HL-60/S4 (cell line): ENCODE measurements around the gene PTPRO.

Source experiments
- in situ Hi-C: fragments of 300-500 bp; cut with MboI; formaldehyde crosslinking; loops from 2 replicates; pipeline ENCODE4 v1.14.3; 2022; ENCODE audit warnings: low sequenced_read_pairs

PTPRO gene

DNA sequence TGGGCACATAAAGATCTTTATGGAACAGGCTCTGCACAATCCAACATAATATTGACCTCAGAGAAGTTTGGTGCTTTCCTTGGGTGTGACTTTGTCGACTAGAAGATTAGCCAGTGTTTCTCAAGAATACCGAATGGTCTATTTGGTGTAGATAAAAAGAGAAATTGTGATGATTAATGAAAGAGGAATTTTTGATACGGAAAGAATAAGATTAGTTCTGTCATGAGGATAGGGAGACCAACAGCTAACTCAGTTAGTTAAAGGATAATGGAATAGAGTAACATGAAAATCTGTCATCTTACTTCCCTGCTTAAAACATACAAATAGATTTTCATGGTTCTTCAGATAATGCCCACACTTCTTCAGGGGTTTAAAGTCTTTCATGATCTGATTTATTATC is 24.2 kb downstream of the PTPRO start:
- in situ Hi-C loops = no loop called here

DNA sequence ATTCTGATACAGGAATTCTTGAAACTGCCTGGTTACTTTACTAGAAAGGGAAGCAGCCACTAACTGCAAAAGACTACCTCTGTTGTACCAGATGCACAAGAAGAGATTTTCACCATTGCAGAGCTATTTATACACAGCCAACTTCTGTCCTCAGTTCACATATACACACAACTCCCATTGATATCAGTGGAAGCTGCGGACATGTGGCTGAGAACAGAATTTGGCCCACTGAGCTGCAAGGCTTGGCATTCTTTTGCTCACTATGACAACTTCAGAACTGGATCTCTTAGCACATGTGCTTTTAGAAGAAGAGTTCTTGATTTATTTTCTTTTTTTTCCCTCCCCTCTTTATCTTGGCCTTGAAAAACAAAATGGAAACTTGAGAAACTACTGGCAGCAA is 28.3 kb downstream of the PTPRO start:
- in situ Hi-C loops = no loop called here

DNA sequence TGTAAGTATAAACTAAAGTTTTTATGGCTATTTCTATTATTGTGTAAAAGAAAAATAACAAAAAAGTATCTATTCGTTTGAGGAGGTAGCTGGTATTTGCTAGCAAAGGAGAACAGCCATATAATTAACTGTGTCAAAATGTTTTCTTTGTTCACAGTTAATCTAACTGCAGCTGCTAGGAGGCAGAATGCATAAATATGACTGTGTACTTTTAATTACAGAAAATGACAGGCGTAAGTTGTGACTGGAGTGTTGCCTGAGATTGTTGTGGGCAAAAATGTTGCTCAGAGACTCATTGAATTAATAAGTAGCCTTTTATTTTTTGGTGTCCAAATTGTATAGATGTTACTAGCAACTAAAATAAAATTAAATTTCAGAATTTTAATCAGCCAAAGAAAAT is 33.5 kb downstream of the PTPRO start:
- in situ Hi-C loops = no loop called here

- in situ Hi-C loops = no loop called here
Measured at GRCh38 chr12:15356951-15357364, 34.6 kb downstream of the PTPRO start.

DNA sequence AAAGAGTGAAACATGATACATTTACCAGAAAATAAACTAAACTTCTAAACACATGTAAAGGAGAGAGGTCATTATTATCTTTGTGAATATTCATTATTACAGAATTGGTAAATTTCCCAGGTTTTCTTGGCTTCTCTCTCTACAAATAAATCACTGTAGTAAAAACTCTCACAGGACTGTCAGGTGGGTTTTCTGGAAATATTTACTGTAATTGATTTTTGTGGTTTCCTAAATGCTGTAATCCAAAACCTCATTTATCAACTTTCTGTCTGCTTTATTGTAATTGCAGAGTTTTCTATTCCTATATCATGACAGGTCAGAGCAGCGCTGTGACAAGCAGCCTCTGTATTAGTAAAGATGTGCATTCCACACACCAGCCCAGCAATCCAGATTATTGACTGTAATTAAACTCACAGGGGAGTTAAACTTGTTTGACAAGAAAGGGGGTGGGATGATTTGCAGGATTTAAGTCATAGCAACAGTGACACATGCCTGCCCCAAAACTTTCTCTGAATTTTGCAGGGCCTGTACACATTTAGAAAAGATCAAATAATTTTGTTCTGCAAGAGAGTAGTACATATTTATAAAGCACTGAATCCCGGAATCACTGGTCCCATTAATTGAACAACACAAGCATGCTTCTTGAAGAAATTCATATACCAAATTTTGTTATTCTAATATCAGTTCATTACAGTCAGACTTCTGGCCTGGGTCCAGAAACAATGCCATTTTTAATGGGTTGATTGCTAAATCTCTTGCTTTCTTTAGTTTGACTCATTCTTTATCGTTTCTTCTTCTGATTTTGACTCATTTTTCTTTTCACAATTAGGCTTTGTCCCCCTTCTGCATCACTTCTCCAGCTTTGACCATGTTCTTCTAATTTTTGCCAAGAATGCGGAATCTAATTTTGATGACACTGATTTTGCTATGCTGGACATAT is 42.2 kb downstream of the PTPRO start:
- in situ Hi-C loops = no loop called here

DNA sequence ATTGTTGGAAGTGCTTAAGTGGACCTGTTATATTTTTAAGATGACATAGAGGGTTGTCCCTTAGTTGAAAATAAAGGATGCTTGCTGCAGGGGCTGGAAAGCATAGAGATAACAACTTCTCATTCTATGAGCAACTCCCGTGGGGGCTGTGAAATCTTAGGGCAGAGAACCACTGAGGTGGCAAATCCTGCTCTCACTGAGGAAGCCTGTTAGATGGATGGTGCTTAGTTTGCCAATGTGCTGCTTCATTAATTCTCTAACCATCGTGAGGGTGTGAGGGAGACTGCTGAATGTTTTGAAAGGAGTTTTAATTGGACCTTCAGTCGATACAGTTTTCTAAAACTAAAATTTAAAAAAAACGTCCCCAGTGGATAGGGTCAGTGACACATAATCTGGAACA is 46.5 kb downstream of the PTPRO start:
- in situ Hi-C loops = no loop called here

GRCh38 chr12:15372352-15372751 is 50.0 kb downstream of the PTPRO start:
- in situ Hi-C loops = no loop called here

GRCh38 chr12:15387772-15388171 is 65.5 kb downstream of the PTPRO start:
- in situ Hi-C loops = no loop called here

DNA sequence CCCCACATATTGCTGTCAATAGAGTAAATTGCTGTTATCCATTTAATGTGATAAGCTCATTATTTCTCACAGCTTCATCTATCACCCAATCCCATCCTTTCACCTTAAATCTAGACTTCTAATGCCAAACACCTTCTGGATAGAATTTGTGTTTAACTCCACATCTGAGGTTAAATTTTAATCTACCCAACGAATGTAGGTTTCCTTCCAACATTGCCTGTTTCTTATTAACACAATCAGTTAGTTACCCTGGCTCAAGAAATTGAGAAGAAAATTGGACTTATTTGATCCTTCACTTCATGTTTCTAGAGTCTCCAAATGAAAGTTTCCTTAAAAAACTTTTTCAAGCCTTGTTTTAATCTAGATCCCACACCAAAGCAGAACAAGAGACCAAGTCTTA is 67.3 kb downstream of the PTPRO start:
- in situ Hi-C loops = no loop called here

GRCh38 chr12:15393037-15393436 is 70.7 kb downstream of the PTPRO start:
- in situ Hi-C loops = no loop called here

DNA sequence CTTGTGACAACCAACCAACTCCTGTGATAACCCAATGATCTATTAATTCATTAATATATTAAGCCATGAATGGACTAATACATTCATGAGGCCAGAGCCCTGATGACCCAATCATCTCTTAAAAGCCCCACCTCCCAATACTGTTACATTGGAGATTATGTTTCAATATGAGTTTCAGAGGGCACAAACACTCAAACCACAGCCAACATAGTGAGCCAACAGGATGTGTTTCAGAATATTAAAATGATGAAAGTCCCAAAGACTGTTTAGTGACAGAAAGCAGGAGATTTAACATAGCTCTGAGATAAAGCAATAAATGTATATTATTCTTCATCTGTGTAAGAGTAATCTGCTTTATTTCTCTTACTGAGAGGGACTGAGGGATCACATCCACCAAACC is 71.7 kb downstream of the PTPRO start:
- in situ Hi-C loops = no loop called here

DNA sequence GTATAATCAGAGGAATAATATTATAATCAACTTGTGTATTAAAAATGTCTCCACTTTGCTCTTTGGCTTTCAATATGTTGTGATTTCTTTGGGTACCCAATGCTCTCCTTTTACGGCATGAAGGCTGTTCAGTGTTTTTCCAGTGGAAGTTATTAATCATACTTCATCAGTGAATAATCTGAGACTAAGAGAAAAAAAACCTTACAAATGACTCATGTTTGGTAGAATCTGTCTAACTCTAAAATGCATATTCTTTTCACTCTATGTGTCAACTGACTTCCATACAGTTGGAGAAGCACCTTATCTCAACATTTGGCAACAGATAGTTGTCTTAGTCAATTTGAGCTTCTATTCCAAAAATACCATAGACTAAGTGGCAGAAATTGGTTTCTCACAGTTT is 82.2 kb downstream of the PTPRO start:
- in situ Hi-C loops = no loop called here

DNA sequence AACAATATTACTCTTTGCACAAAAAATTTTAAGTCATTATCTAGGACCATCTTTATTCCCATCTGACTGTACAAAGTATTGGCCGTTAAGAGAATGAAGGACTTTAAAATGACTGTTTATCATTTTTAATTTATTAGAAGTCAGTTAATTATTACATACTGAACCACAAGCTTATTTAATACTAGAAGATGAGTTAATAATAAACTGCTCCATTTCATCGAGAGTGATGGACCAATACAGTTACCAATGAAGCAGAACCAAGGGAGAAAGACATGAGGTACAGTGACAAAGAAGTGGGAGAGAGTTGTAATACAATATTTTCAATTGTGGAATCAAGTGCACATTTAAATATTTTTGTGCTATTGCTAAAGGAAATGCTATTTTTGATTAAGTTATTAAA is 83.3 kb downstream of the PTPRO start:
- in situ Hi-C loops = no loop called here

DNA sequence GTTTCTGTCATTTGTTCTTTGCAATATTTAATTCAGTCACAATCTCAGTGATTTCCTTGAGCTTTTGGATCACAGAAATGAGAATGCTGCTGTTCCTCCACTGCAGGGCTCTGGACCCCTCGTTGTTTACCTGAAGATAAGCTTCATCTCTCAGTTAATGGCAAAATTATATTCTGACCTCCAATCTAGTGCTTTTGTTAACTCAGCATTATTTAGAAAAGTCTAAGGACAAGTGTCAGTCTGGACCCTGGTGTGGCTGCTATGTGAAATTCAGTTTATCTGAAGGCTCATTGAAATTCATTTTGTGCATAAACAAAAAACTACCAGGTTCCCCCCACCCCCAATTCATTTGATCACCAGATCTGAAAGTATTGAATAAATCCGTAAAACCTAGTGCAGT is 84.7 kb downstream of the PTPRO start:
- in situ Hi-C loops = no loop called here

GRCh38 chr12:15411842-15412241 is 89.5 kb downstream of the PTPRO start:
- in situ Hi-C loops = no loop called here

GRCh38 chr12:15417691-15418090 is 95.4 kb downstream of the PTPRO start:
- in situ Hi-C loops = no loop called here

GRCh38 chr12:15423629-15424028 is 101.3 kb downstream of the PTPRO start:
- in situ Hi-C loops = no loop called here

DNA sequence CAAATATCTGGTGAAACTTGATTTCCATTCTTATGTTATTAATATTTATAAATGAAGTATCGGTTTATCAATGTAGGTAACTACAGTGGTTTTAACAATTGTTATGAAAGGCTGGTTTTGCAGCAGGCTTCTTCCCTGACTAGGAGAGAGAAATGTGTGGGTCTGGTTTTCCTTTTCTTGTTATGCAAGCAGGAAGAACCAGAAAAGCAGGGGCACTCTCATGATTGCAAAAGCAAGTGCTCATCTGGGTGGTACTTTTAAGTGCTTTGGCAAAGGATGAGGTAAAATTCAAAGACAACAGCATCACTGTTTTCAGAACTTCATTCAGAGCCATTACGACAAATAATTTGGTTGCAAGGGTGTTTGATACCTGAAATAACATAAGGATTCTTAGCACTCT is 105.6 kb downstream of the PTPRO start:
- in situ Hi-C loops = no loop called here

- in situ Hi-C loops = no loop called here
Measured at GRCh38 chr12:15428632-15429031, 106.3 kb downstream of the PTPRO start.

DNA sequence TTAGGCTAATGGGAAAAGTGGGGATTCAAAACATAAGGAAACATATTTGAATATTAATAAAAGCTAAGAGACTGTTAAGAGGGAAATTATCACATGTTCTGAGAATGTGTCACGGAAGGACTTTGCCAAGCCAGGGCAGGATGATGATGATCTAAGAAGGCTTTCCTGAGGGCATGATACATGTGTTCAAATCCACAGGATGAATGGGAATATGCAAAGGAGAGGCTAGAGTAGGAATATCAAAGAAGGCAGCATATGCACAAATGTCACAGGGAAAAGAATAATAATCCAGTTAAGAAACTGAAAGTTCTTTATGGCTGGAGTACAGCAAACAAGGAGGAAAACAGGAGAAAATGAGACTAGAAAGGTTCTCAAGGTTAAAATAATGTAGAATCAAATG is 107.0 kb downstream of the PTPRO start:
- in situ Hi-C loops = no loop called here

- in situ Hi-C loops = no loop called here
Measured at GRCh38 chr12:15435597-15435996, 113.3 kb downstream of the PTPRO start.

- in situ Hi-C loops = no loop called here
Measured at GRCh38 chr12:15439459-15439858, 117.2 kb downstream of the PTPRO start.

- in situ Hi-C loops = no loop called here
Measured at GRCh38 chr12:15443050-15443449, 120.7 kb downstream of the PTPRO start.
